ENCODE measurements around the gene PDE1A. TPM values are rescaled to one million over a fixed set of nuclear protein-coding genes. Genes with fewer than 3 reads are reported as not detected.

PDE1A gene
- total and polyA plus RNA-seq, 2 of the 4 experiments (the other 2 are of a cell fraction), result 0.24 to 0.90 TPM

- Histone ChIP-seq H2BK15ac (ENCODE audit: low read depth, low read length) (no peak overlapping the region), H3K18ac (ENCODE audit: low read depth, low read length) (no peak overlapping the region), H2AK5ac (ENCODE audit: low read depth, low read length) (no peak overlapping the region), H3K27ac (ENCODE audit: insufficient read depth, low read length) (no peak overlapping the region), H3K36me3 (ENCODE audit: control insufficient read depth, insufficient read depth, low read length) (no peaks in the 10 kb centered on the region), H3K56ac (ENCODE audit: extremely low read depth, insufficient read depth, low read length) (no peak overlapping the region), H3K4me3 (ENCODE audit: insufficient read depth, low read depth, low read length) (no peak overlapping the region), H4K20me1 (ENCODE audit: insufficient read depth, low read length) (no peaks in the 10 kb centered on the region), H4K91ac (ENCODE audit: insufficient read depth, low read depth, low read length) (no peak overlapping the region), H3K9me3 (ENCODE audit: control insufficient read depth, insufficient read depth, low read length) (no peaks in the 10 kb centered on the region), H4K8ac (ENCODE audit: low read depth in 2 of 2, low read length in 2 of 2) (no peak overlapping the region), H4K5ac (ENCODE audit: low read depth, low read length) (no peak overlapping the region), H3K23ac (ENCODE audit: low read depth, low read length) (no peak overlapping the region), H3K4ac (ENCODE audit: low read depth, low read length) (no peak overlapping the region), H3K4me1 (ENCODE audit: control insufficient read depth, insufficient read depth, low read length) (no peaks in the 10 kb centered on the region), H2BK5ac (ENCODE audit: low read depth, low read length, poor library complexity, severe bottlenecking) (no peak overlapping the region), H2BK20ac (ENCODE audit: low read depth, low read length) (no peak overlapping the region), H3K9ac (ENCODE audit: low read depth, low read length) (no peak overlapping the region), H3K27me3 (ENCODE audit: control insufficient read depth, insufficient read depth, low read length) (no peaks in the 10 kb centered on the region), H3K9me1 (ENCODE audit: insufficient read depth, low read length) (no peaks in the 10 kb centered on the region), H2AFZ (replicated peaks; ENCODE audit: low read length, poor library complexity) (no peak overlapping the region), H3K14ac (replicated peaks; ENCODE audit: low read depth, low read length) (no peak overlapping the region), H2AK9ac (replicated peaks; ENCODE audit: low read depth, low read length, poor library complexity) (no peak overlapping the region), H2BK120ac (ENCODE audit: low read depth, low read length) (no peak overlapping the region), H3K79me1 (ENCODE audit: low read depth in 1 of 2, low read length in 2 of 2) (no peaks in the 10 kb centered on the region), H3K4me2 (ENCODE audit: low read depth, low read length) (no peak overlapping the region)
- intact Hi-C loops (cut with micrococcal nuclease) (no loop called here), dilution Hi-C loops (cut with HindIII; ENCODE audit: low sequenced_read_pairs, unreplicated experiment) (no loop called here), in situ Hi-C loops (cut with MboI; ENCODE audit: low sequenced_read_pairs) (loop anchor here (25.0 kb wide), 1 partner anchor 989 kb away; no protein-coding TSS in a partner anchor)
- DNase-seq (no peak), ATAC-seq (ENCODE audit: low read depth) (no peak)
- no TSS peak for BruUV-seq (replicated peaks)
- CTCF ChIA-PET, result interaction anchor here (1.5 kb wide), 1 partner anchor 12 kb away, joined by 3 read pairs; no protein-coding TSS in a partner anchor
- TF ChIP-seq MAZ (IDR thresholded peaks at IDR 0.05; ENCODE audit: borderline replicate concordance, low read depth, low read length) (no peak), CEBPB (IDR thresholded peaks at IDR 0.05; ENCODE audit: low read depth, low read length) (no peak), MAFK (IDR thresholded peaks at IDR 0.05; ENCODE audit: low read depth, low read length) (no peak), POLR2A (IDR thresholded peaks at IDR 0.05; ENCODE audit: low read depth, low read length) (no peak), RCOR1 (IDR thresholded peaks at IDR 0.05; ENCODE audit: insufficient replicate concordance, low read length) (no peak), CTCF (conservative IDR thresholded peaks at IDR 0.05; ENCODE audit: low read depth, low read length) (no peak), RFX5 (IDR thresholded peaks at IDR 0.05; ENCODE audit: low read depth, low read length) (no peak), MXI1 (IDR thresholded peaks at IDR 0.05; ENCODE audit: borderline replicate concordance, low read depth, low read length) (no peak), ELK1 (IDR thresholded peaks at IDR 0.05; ENCODE audit: borderline replicate concordance, low read depth, low read length) (no peak)
- POLR2A ChIA-PET (ENCODE audit: unreplicated experiment), result no interaction called here
Observed at GRCh38 chr2:182101263-182101662, 325.6 kb downstream of the PDE1A start.
